Left renal pelvis (tissue), 4 donors: Measurements from ENCODE around the gene ATP6V1E1. TPM values are rescaled to one million over a fixed set of nuclear protein-coding genes. Genes with fewer than 3 reads are reported as not detected.

Experiments used
- DNase-seq, 4 donors: peaks; one replicate each; pipeline ENCODE4 v3.0.0-alpha.2; 2013; ENCODE audit warnings: low read depth in 4 of 4, low spot score in 3 of 4
- polyA plus RNA-seq, 4 donors: library from polyadenylated mRNA; unstranded; fragments of 120-200 nt; gene quantifications; one replicate each; pipeline ENCODE4 v1.2.1, GENCODE V29; 2013; ENCODE audit not compliant: insufficient read length in 4 of 4

Gene ATP6V1E1
- polyA plus RNA-seq, 4 donors = 85.0 to 148 (median 130) TPM

- DNase-seq = no peak
Measured at GRCh38 chr22:17634696-17635095, 6.1 kb upstream of the ATP6V1E1 start.

- no peak for DNase-seq
Measured at GRCh38 chr22:17633998-17634323, 5.4 kb upstream of the ATP6V1E1 start.

- DNase-seq = no peak
Measured at GRCh38 chr22:17633217-17633997, 4.9 kb upstream of the ATP6V1E1 start.

GRCh38 chr22:17631076-17631565 lies 2.6 kb upstream of the ATP6V1E1 start:
- DNase-seq = no peak

GRCh38 chr22:17629641-17630040 lies 1.1 kb upstream of the ATP6V1E1 start:
- no peak for DNase-seq

- DNase-seq = no peak
Measured at GRCh38 chr22:17629173-17629489, 582 bp upstream of the ATP6V1E1 start.

- no peak for DNase-seq
Measured at GRCh38 chr22:17627961-17628405, 566 bp downstream of the ATP6V1E1 start.

- DNase-seq = no peak
Measured at GRCh38 chr22:17613280-17613679, 15.3 kb downstream of the ATP6V1E1 start.

- no peak for DNase-seq
Measured at GRCh38 chr22:17612057-17612456, 16.5 kb downstream of the ATP6V1E1 start.

- no peak for DNase-seq
Measured at GRCh38 chr22:17607891-17608521, 20.5 kb downstream of the ATP6V1E1 start.

GRCh38 chr22:17606496-17606895 lies 22.1 kb downstream of the ATP6V1E1 start:
- DNase-seq = no peak

GRCh38 chr22:17603668-17604067 lies 24.9 kb downstream of the ATP6V1E1 start:
- DNase-seq = no peak

- DNase-seq = no peak
Measured at GRCh38 chr22:17601031-17601430, 27.5 kb downstream of the ATP6V1E1 start.

GRCh38 chr22:17598318-17598717 lies 30.2 kb downstream of the ATP6V1E1 start:
- DNase-seq = no peak

- DNase-seq = no peak
Measured at GRCh38 chr22:17597217-17597616, 31.3 kb downstream of the ATP6V1E1 start.

- DNase-seq = no peak
Measured at GRCh38 chr22:17596226-17596625, 32.3 kb downstream of the ATP6V1E1 start.

GRCh38 chr22:17592201-17592600 lies 36.3 kb downstream of the ATP6V1E1 start:
- DNase-seq = no peak

- DNase-seq = no peak
Measured at GRCh38 chr22:17590586-17590985, 38.0 kb downstream of the ATP6V1E1 start.

GRCh38 chr22:17589810-17590375 lies 38.7 kb downstream of the ATP6V1E1 start:
- DNase-seq = no peak

- no peak for DNase-seq
Measured at GRCh38 chr22:17588606-17589005, 39.9 kb downstream of the ATP6V1E1 start.

GRCh38 chr22:17587629-17588028 lies 40.9 kb downstream of the ATP6V1E1 start:
- no peak for DNase-seq

GRCh38 chr22:17586831-17587440 lies 41.6 kb downstream of the ATP6V1E1 start:
- no peak for DNase-seq
